Esophagus squamous epithelium (tissue), 5 donors: ENCODE measurements around the gene SRF. TPM values are rescaled to one million over a fixed set of nuclear protein-coding genes. Genes with fewer than 3 reads are reported as not detected.

Experiments used
- DNase-seq: peaks from one replicate; lab custom pipeline; 2025; lab: John Stamatoyannopoulos, UW
- H3K27ac ChIP-seq, 4 donors: fragments of 200-600 bp; sonication (generic); one replicate each; pipeline ENCODE4 v1.5.1; 2016 to 2019; ENCODE audit warnings: mild to moderate bottlenecking in 1 of 4
- H3K27me3 ChIP-seq, 4 donors: fragments of 200-600 bp; sonication (generic); 1 replicate in 3 of 4; 2 replicates in 1 of 4; pipeline versions ENCODE4 v1.5.1 to v1.6.0; 2017 to 2021; ENCODE audit warnings: antibody characterized with exemption in 1 of 4
- H3K36me3 ChIP-seq, 3 donors: fragments of 200-600 bp; sonication (generic); one replicate each; pipeline ENCODE4 v1.5.1; 2016 to 2019
- H3K4me1 ChIP-seq, 3 donors: fragments of 200-600 bp; sonication (generic); one replicate each; pipeline ENCODE4 v1.5.1; 2017 to 2019
- H3K4me3 ChIP-seq, 4 donors: fragments of 200-600 bp; sonication (generic); 1 replicate in 3 of 4; 2 replicates in 1 of 4; pipeline ENCODE4 v1.5.1; 2016 to 2019; ENCODE audit warnings: mild to moderate bottlenecking in 2 of 4, moderate library complexity in 1 of 4
- H3K9me3 ChIP-seq, 3 donors: fragments of 200-600 bp; sonication (generic); one replicate each; pipeline ENCODE4 v1.5.1; 2016 to 2019
- POLR2A ChIP-seq, 4 donors: fragments of 450-650 bp; IDR thresholded peaks; one replicate each; pipeline ENCODE4 v1.6.1; 2017; ENCODE audit warnings: antibody characterized with exemption in 4 of 4, mild to moderate bottlenecking in 4 of 4, moderate library complexity in 3 of 4
- WGBS, 2 donors: methylation state at CpG; one replicate each; pipeline ENCODE4 v1.1.5; 2018; 5-methylcytosine and 5-hydroxymethylcytosine counted together
- intact Hi-C: fragments of 100-400 bp; cut with DNase I; formaldehyde crosslinking; loops from one replicate; pipeline ENCODE4 v1.15.0; 2022
- total RNA-seq, 4 donors: library from RNA; depleted of rRNA; stranded (reverse); fragments of >200 nt; gene quantifications; one replicate each; pipeline ENCODE4 v1.1.0, GENCODE V29; 2016
- TF ChIP-seq, protein P1 (sequence below), 6 experiments: fragments of 450-650 bp in 4 of 6; fragments of 200-600 bp in 2 of 6; sonication (generic) in 2 of 6; IDR thresholded peaks; one replicate each; pipeline ENCODE4 v1.5.1; 2016 to 2019; ENCODE audit warnings: antibody characterized with exemption in 6 of 6, mild to moderate bottlenecking in 4 of 6, moderate library complexity in 4 of 6
- donor health status: DM: yes; HTN: yes; CAD: no.

SRF gene
- total RNA-seq, 4 donors from 2014 or later = 22.0 to 38.9 (median 35.3) TPM

DNA sequence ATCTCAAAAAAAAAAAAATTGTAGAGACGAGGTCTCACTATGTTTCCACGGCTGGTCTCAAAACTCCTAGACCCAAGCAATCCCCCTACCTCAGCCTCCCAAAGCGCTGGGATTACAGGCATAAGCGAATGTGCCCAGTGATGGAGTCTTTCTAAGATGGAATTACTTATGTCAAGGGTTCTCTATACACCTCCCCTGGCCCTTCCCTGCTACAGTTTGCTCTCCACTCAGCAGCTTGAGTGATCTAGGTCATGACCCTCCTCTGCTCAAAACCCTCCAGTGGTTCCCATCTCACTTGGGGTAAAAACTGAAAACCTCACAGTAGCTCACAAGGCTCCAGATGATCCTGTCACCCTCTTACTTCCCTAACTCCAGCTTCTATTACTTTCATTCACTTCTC, 60.0 kb downstream of the SRF start:
- intact Hi-C loops = no loop called here
- Histone ChIP-seq H3K4me1 (peaks cover 5 to 23% (median 7%) of the 10 kb centered on the region in 3 donors), H3K9me3 (no peaks in the 10 kb centered on the region), H3K27ac (no peak overlapping the region), H3K27me3 (peaks cover 0 to 3% (median 0%) of the 10 kb centered on the region in 4 donors), H3K4me3 (no peak overlapping the region), H3K36me3 (no peaks in the 10 kb centered on the region)
- WGBS, 2 donors = 94 to 98% methylated on average over 4 of the region's 4 CpGs
- no peak for DNase-seq
- TF ChIP-seq, protein P1, sequence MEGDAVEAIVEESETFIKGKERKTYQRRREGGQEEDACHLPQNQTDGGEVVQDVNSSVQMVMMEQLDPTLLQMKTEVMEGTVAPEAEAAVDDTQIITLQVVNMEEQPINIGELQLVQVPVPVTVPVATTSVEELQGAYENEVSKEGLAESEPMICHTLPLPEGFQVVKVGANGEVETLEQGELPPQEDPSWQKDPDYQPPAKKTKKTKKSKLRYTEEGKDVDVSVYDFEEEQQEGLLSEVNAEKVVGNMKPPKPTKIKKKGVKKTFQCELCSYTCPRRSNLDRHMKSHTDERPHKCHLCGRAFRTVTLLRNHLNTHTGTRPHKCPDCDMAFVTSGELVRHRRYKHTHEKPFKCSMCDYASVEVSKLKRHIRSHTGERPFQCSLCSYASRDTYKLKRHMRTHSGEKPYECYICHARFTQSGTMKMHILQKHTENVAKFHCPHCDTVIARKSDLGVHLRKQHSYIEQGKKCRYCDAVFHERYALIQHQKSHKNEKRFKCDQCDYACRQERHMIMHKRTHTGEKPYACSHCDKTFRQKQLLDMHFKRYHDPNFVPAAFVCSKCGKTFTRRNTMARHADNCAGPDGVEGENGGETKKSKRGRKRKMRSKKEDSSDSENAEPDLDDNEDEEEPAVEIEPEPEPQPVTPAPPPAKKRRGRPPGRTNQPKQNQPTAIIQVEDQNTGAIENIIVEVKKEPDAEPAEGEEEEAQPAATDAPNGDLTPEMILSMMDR (IDR thresholded peaks at IDR 0.05) = no peak
- no peak for TF ChIP-seq POLR2A (IDR thresholded peaks at IDR 0.05)

Other genes with a start within 250 kb of the SRF start
- gene CNPY3, start 241.8 kb upstream of the SRF start, total RNA-seq = 10 to 100 TPM; 10.3 to 24.6 (median 17.7) TPM
- gene GNMT, start 210.5 kb upstream of the SRF start, total RNA-seq = under 1 TPM in 1 of 4 donors, not detected in 3; 0.76 TPM
- gene PEX6, start 192.1 kb upstream of the SRF start, total RNA-seq = 10 to 100 TPM; 11.3 to 21.2 (median 17.1) TPM
- gene PPP2R5D, start 186.7 kb upstream of the SRF start, total RNA-seq = 10 to 100 TPM; 15.6 to 35.9 (median 27.4) TPM
- gene MEA1, start 157.3 kb upstream of the SRF start, total RNA-seq = 10 to 100 TPM; 28.9 to 56.6 (median 49.1) TPM
- gene KLHDC3, start 157.0 kb upstream of the SRF start, total RNA-seq = 10 to 100 TPM; 35.7 to 62.9 (median 48.5) TPM
- 10 to 100 TPM; 52.5 to 66.4 (median 65.4) TPM for gene RRP36, start 149.6 kb upstream of the SRF start, total RNA-seq
- 10 to 100 TPM in 1 of 4 donors, 1 to 10 TPM in 3; 6.5 to 10.8 (median 8.0) TPM for gene CUL7, start 117.4 kb upstream of the SRF start, total RNA-seq
- gene MRPL2, start 111.8 kb upstream of the SRF start, total RNA-seq = 10 to 100 TPM; 23.3 to 29.1 (median 24.5) TPM
- 10 to 100 TPM in 2 of 4 donors, 1 to 10 TPM in 2; 4.5 to 15.8 (median 9.4) TPM for gene KLC4, start 111.6 kb upstream of the SRF start, total RNA-seq
- 10 to 100 TPM; 30.6 to 44.1 (median 36.7) TPM for gene PTK7, start 95.0 kb upstream of the SRF start, total RNA-seq
- 10 to 100 TPM; 26.2 to 50.9 (median 32.5) TPM for gene CUL9, start 10.9 kb downstream of the SRF start, total RNA-seq
- 100 to 1,000 TPM in 1 of 4 donors, 10 to 100 TPM in 3; 57.7 to 101 (median 81.5) TPM for gene DNPH1, start 58.2 kb downstream of the SRF start, total RNA-seq
- gene TTBK1, start 72.2 kb downstream of the SRF start, total RNA-seq = under 1 TPM in 1 of 4 donors, not detected in 3; 0.13 TPM
- not detected for gene SLC22A7, start 127.0 kb downstream of the SRF start, total RNA-seq
- gene CRIP3, start 137.6 kb downstream of the SRF start, total RNA-seq = under 1 TPM in 3 of 4 donors, not detected in 1; 0.38 to 0.72 (median 0.41) TPM
- gene ZNF318, start 198.4 kb downstream of the SRF start, total RNA-seq = 10 to 100 TPM in 1 of 4 donors, 1 to 10 TPM in 3; 5.6 to 13.5 (median 8.1) TPM